Ovary (tissue), 3 donors: ENCODE data around the gene PNPLA3.

Experiments used
- POLR2A ChIP-seq: fragments of 450-650 bp; IDR thresholded peaks from one replicate; pipeline ENCODE4 v1.6.1; 2017; ENCODE audit warnings: antibody characterized with exemption, mild to moderate bottlenecking, moderate library complexity
- TF ChIP-seq, protein P1 (sequence below), 3 donors: fragments of 450-650 bp in 2 of 3; fragments of 200-600 bp in 1 of 3; IDR thresholded peaks; one replicate each; pipeline versions ENCODE4 v1.5.1 to v1.8.0; 2016 to 2022; ENCODE audit warnings: antibody characterized with exemption in 3 of 3, mild to moderate bottlenecking in 1 of 3
- donor health status: DM: no; HTN: no; CAD: no.

- TF ChIP-seq, protein P1, sequence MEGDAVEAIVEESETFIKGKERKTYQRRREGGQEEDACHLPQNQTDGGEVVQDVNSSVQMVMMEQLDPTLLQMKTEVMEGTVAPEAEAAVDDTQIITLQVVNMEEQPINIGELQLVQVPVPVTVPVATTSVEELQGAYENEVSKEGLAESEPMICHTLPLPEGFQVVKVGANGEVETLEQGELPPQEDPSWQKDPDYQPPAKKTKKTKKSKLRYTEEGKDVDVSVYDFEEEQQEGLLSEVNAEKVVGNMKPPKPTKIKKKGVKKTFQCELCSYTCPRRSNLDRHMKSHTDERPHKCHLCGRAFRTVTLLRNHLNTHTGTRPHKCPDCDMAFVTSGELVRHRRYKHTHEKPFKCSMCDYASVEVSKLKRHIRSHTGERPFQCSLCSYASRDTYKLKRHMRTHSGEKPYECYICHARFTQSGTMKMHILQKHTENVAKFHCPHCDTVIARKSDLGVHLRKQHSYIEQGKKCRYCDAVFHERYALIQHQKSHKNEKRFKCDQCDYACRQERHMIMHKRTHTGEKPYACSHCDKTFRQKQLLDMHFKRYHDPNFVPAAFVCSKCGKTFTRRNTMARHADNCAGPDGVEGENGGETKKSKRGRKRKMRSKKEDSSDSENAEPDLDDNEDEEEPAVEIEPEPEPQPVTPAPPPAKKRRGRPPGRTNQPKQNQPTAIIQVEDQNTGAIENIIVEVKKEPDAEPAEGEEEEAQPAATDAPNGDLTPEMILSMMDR (IDR thresholded peaks at IDR 0.05), result no peak
- no peak for TF ChIP-seq POLR2A
Observed at GRCh38 chr22:43931771-43932170, 8.2 kb downstream of the PNPLA3 start.
